Measurements from ENCODE around the gene STMP1. TPM values are rescaled to one million over a fixed set of nuclear protein-coding genes. Genes with fewer than 3 reads are reported as not detected.
A peak's percentile ranks its signal among the peaks of the same experiment; 100 is the strongest.

The STMP1 gene
- total RNA-seq, 1 experiment from 2014 or later, result 38.4 TPM

- H3K27ac Mint-ChIP-seq, result peak overlapping the region in 1 of 3 experiments; percentile 28; a peak in 1 of 7 replicates
- H3K9me3 ChIP-seq (ENCODE audit: control insufficient read depth, low read depth, low read length), result no peaks in the 10 kb centered on the region
Measured at GRCh38 chr7:135666156-135666555, 3.8 kb downstream of the STMP1 start.

More at GRCh38 chr7:135666156-135666555, 3.8 kb downstream of the STMP1 start:
- no peak overlapping the region for H2BK12ac ChIP-seq (ENCODE audit: insufficient read length, low read depth, low read length)
- WGBS (ENCODE audit: extremely low coverage, insufficient read length, low lambda C conversion rate), result no CpG with 5 or more reads among the region's 11 CpGs
- no peak overlapping the region for H2BK15ac ChIP-seq (ENCODE audit: low read depth, low read length)
- peaks cover 3% of the 10 kb centered on the region for H3K23me2 ChIP-seq (ENCODE audit: insufficient read length, low read depth, low read length, poor library complexity, severe bottlenecking)
- H4K8ac ChIP-seq (replicated peaks; ENCODE audit: insufficient read length, low read depth, low read length), result no peak overlapping the region
- H4K20me1 ChIP-seq (ENCODE audit: control insufficient read depth, insufficient read depth, insufficient read length), result no peaks in the 10 kb centered on the region
- no peak for TF ChIP-seq CTCF (conservative IDR thresholded peaks at IDR 0.05)
- no peak overlapping the region for H2BK5ac ChIP-seq (ENCODE audit: insufficient read length, low read length)
- no peak overlapping the region for H2BK20ac ChIP-seq (ENCODE audit: low read depth, low read length, poor library complexity, severe bottlenecking)
- H3K36me3 Mint-ChIP-seq (ENCODE audit: insufficient read depth in 1 of 3, low read depth in 3 of 3), result peaks cover 16 to 23% (median 18%) of the 10 kb centered on the region in 3 experiments
- H3K27me3 ChIP-seq (ENCODE audit: insufficient read depth, low read length), result no peaks in the 10 kb centered on the region
- H3K9ac ChIP-seq (ENCODE audit: extremely low read depth, insufficient read length, low read length), result no peak overlapping the region
- no peak overlapping the region for H3K18ac ChIP-seq (ENCODE audit: insufficient read length, low read depth, low read length)
- H3K4me3 Mint-ChIP-seq, result no peak overlapping the region
- H2BK120ac ChIP-seq (ENCODE audit: low read depth, low read length, poor library complexity, severe bottlenecking), result no peak overlapping the region
- no peak overlapping the region for H2AFZ ChIP-seq (ENCODE audit: low read length)
- H3K4ac ChIP-seq (ENCODE audit: low read depth, low read length), result no peak overlapping the region
- H3K9me3 Mint-ChIP-seq, result peaks cover 0 to 7% of the 10 kb centered on the region in 2 experiments; a peak in 2 of 5 replicates
- no peak overlapping the region for H4K91ac ChIP-seq (ENCODE audit: insufficient read length, low read depth, low read length)
- no peak overlapping the region for H4K5ac ChIP-seq (ENCODE audit: insufficient read length, low read depth, low read length)
- H3K4me1 Mint-ChIP-seq, result peaks cover 16 to 21% of the 10 kb centered on the region in 2 experiments
- no peak overlapping the region for H3K23ac ChIP-seq (ENCODE audit: insufficient read length, low read depth, low read length)
- H3K27ac ChIP-seq (ENCODE audit: insufficient read length, low read depth, low read length), result no peak overlapping the region
- peaks cover 7% of the 10 kb centered on the region; the same call in 1 of the 2 replicates for H3K79me2 ChIP-seq (ENCODE audit: insufficient read depth, low read length)
- H3K79me1 ChIP-seq (ENCODE audit: insufficient read depth, low read depth, low read length, poor library complexity, severe bottlenecking), result peaks cover 7% of the 10 kb centered on the region
- DNase-seq, result no peak
- no peak overlapping the region for H3K56ac ChIP-seq (ENCODE audit: insufficient read length, low read depth, low read length)
- H3K27me3 Mint-ChIP-seq (ENCODE audit: low read depth), result no peaks in the 10 kb centered on the region
- no peak overlapping the region for H3K4me2 ChIP-seq (ENCODE audit: insufficient read depth, insufficient read length, low read length)
- no peaks in the 10 kb centered on the region for H3K4me1 ChIP-seq (ENCODE audit: insufficient read depth, low read length)
- H2AK5ac ChIP-seq (ENCODE audit: insufficient read length, low read length), result no peak overlapping the region
- no peak overlapping the region for H3T11ph ChIP-seq (ENCODE audit: low read length)
- no peak overlapping the region for H3K14ac ChIP-seq (ENCODE audit: insufficient read depth, low read length)

Measured in H9 (cell line).